B cell (primary cell): ENCODE data around the gene SMYD2. TPM values are rescaled to one million over a fixed set of nuclear protein-coding genes. Genes with fewer than 3 reads are reported as not detected.

ENCODE experiments used
- ATAC-seq: fragments of 200-7000 bp; cut with Tn5 transposase; one replicate; pipeline ENCODE4 v1.10.0; 2021; ENCODE audit warnings: low read depth, mild to moderate bottlenecking, moderate number of reproducible peaks, moderate library complexity
- CTCF ChIA-PET: fragments of 350-600 bp; sonication (Branson Sonifier 250); formaldehyde crosslinking; loops from one replicate; lab custom pipeline; 2021; ENCODE audit warnings: antibody characterized with exemption, inconsistent platforms; lab: Charles Lee
- POLR2A ChIA-PET: fragments of 350-600 bp; sonication (Branson Sonifier 250); formaldehyde crosslinking; loops from one replicate; lab custom pipeline; 2021; ENCODE audit warnings: antibody characterized with exemption; lab: Charles Lee
- DNase-seq: peaks from one replicate; pipeline ENCODE4 v3.0.0; 2013
- H2AFZ ChIP-seq: 2 replicates; pipeline ENCODE4 v1.6.1; 2012; ENCODE audit warnings: mild to moderate bottlenecking, low read depth, low read length; ENCODE audit not compliant: insufficient read depth, poor library complexity, severe bottlenecking
- H3K27ac ChIP-seq, 2 donors: 1 replicate in 1 of 2; 2 replicates in 1 of 2; pipeline ENCODE4 v1.5.1; 2012 to 2013; ENCODE audit warnings: low read length in 2 of 2, mild to moderate bottlenecking in 2 of 2, moderate library complexity in 1 of 2
- H3K27me3 ChIP-seq, 4 experiments: fragments of 200-600 bp in 1 of 4; sonication (generic) in 1 of 4; replicated peaks in 1 of 4; 1 replicate in 2 of 4; 2 replicates in 2 of 4; pipeline versions ENCODE4 v1.6.1 to v1.7.0; 2013 to 2016; ENCODE audit warnings: low read length in 3 of 4, mild to moderate bottlenecking in 2 of 4, mixed read lengths in 1 of 4, moderate library complexity in 1 of 4; ENCODE audit not compliant: insufficient read depth in 4 of 4, control insufficient read depth in 3 of 4; ENCODE audit errors: control extremely low read depth in 1 of 4
- H3K36me3 ChIP-seq, 2 experiments: replicated peaks in 1 of 2; 1 replicate in 1 of 2; 2 replicates in 1 of 2; pipeline versions ENCODE4 v1.6.1 to v1.7.1; 2013; ENCODE audit warnings: low read length in 1 of 2; ENCODE audit not compliant: insufficient read depth in 2 of 2, control insufficient read depth in 1 of 2; ENCODE audit errors: control extremely low read depth in 1 of 2, extremely low read depth in 1 of 2
- H3K4me1 ChIP-seq, 2 donors: fragments of 200-600 bp in 1 of 2; sonication (generic) in 1 of 2; 1 replicate in 1 of 2; 2 replicates in 1 of 2; pipeline versions ENCODE4 v1.5.1 to v1.6.1; 2013 to 2017; ENCODE audit warnings: low read length in 2 of 2; ENCODE audit not compliant: control insufficient read depth in 2 of 2, insufficient read depth in 2 of 2
- H3K4me2 ChIP-seq: replicated peaks from 2 replicates; pipeline ENCODE3; 2012; ENCODE audit warnings: mild to moderate bottlenecking, low read depth, low read length; ENCODE audit not compliant: poor library complexity, severe bottlenecking
- H3K4me3 ChIP-seq, 5 experiments: fragments of 200-600 bp in 1 of 5; sonication (generic) in 1 of 5; 1 replicate in 3 of 5; 2 replicates in 2 of 5; pipeline versions ENCODE4 v1.5.1 to v1.7.0; 2011 to 2016; ENCODE audit warnings: low read length in 4 of 5, mild to moderate bottlenecking in 4 of 5, low read depth in 2 of 5, control low read depth in 1 of 5, moderate library complexity in 1 of 5; ENCODE audit not compliant: insufficient read depth in 1 of 5; ENCODE audit errors: control extremely low read depth in 1 of 5, extremely low read depth in 1 of 5
- H3K79me2 ChIP-seq: fragments of 200-600 bp; sonication (generic); one replicate; pipeline ENCODE4 v1.6.0; 2016; ENCODE audit warnings: low read length; ENCODE audit not compliant: control insufficient read depth, insufficient read depth
- H3K9ac ChIP-seq: fragments of 200-600 bp; sonication (generic); 2 replicates; pipeline ENCODE4 v1.6.1; 2017; ENCODE audit warnings: mild to moderate bottlenecking, low read length, moderate library complexity
- H3K9me3 ChIP-seq, 3 donors: one replicate each; pipeline versions ENCODE4 v1.6.1 to v1.7.1; 2013; ENCODE audit warnings: low read length in 2 of 3; ENCODE audit not compliant: control insufficient read depth in 2 of 3, insufficient read depth in 1 of 3; ENCODE audit errors: control extremely low read depth in 1 of 3
- H4K20me1 ChIP-seq: 2 replicates; pipeline ENCODE4 v1.6.0; 2012; ENCODE audit warnings: mild to moderate bottlenecking, low read length; ENCODE audit not compliant: insufficient read depth, control insufficient read depth, poor library complexity, severe bottlenecking
- H3K27ac Mint-ChIP-seq: one replicate; pipeline ENCODE4 v1.8.0; 2021; ENCODE audit warnings: mixed read lengths
- H3K27me3 Mint-ChIP-seq: one replicate; pipeline ENCODE4 v1.8.0; 2021; ENCODE audit warnings: mixed read lengths
- H3K4me1 Mint-ChIP-seq: one replicate; pipeline ENCODE4 v1.8.0; 2021; ENCODE audit warnings: mixed read lengths
- H3K4me3 Mint-ChIP-seq: one replicate; pipeline ENCODE4 v1.8.0; 2021; ENCODE audit warnings: mixed read lengths
- H3K9me3 Mint-ChIP-seq: one replicate; pipeline ENCODE4 v1.8.0; 2022; ENCODE audit warnings: mixed read lengths; ENCODE audit not compliant: insufficient read depth
- EZH2 ChIP-seq: IDR thresholded peaks from 2 replicates; pipeline ENCODE4 v1.6.1; 2012; ENCODE audit warnings: borderline replicate concordance, low read depth, mild to moderate bottlenecking, moderate library complexity, low read length; ENCODE audit not compliant: insufficient read depth, poor library complexity, severe bottlenecking
- WGBS: methylation state at CpG from one replicate; pipeline ENCODE4 v1.1.5; 2013; ENCODE audit warnings: missing lambda C conversion rate; ENCODE audit not compliant: insufficient coverage; 5-methylcytosine and 5-hydroxymethylcytosine counted together
- intact Hi-C: fragments of 100-400 bp; cut with micrococcal nuclease; formaldehyde crosslinking; loops from one replicate; pipeline ENCODE4 v1.10.0; 2022
- polyA plus RNA-seq: library from polyadenylated mRNA; depleted of rRNA; stranded (reverse); fragments of >200 nt; gene quantifications from 2 replicates; pipeline ENCODE4 v1.2.3, GENCODE V29; 2012
- total RNA-seq, 2 donors: library from RNA; stranded (reverse); fragments of 120-200 nt in 1 of 2; gene quantifications; 1 replicate in 1 of 2; 2 replicates in 1 of 2; pipeline versions ENCODE4 v1.2.3 to v1.2.4, GENCODE V29; 2013 to 2022
- TF ChIP-seq, protein P1 (sequence below): fragments of 200-600 bp; IDR thresholded peaks from one replicate; pipeline ENCODE4 v1.8.0; 2022; ENCODE audit warnings: antibody characterized with exemption, mild to moderate bottlenecking

The SMYD2 gene
- total and polyA plus RNA-seq, 2 donors (not counting 1 experiment from before 2014, with no cell fraction given), result 21.2 to 29.1 TPM

DNA sequence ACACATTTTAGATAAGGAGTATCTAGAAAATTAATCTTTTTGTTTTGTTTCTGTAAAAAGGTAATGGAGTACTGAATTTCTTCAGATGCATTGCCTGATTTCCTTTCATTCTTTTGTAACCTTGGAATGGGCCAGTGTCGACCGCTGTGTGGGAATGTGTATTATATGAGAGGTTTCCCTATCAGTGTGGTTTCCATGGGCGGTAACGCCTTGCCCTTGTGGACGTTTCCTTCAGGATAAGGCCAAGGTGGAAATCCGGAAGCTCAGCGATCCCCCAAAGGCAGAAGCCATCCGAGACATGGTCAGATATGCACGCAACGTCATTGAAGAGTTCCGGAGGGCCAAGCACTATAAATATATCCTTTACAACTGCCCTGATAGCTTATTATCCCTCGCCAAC lies 49.8 kb downstream of the SMYD2 start:
- WGBS, result 95% methylated on average over 4 of the region's 12 CpGs
- no peaks in the 10 kb centered on the region for H3K79me2 ChIP-seq
- Mint-ChIP-seq H3K4me3 (no peak overlapping the region), H3K9me3 (no peaks in the 10 kb centered on the region), H3K27me3 (no peaks in the 10 kb centered on the region), H3K4me1 (peaks cover 13% of the 10 kb centered on the region), H3K27ac (no peak overlapping the region)
- TF ChIP-seq, protein P1, sequence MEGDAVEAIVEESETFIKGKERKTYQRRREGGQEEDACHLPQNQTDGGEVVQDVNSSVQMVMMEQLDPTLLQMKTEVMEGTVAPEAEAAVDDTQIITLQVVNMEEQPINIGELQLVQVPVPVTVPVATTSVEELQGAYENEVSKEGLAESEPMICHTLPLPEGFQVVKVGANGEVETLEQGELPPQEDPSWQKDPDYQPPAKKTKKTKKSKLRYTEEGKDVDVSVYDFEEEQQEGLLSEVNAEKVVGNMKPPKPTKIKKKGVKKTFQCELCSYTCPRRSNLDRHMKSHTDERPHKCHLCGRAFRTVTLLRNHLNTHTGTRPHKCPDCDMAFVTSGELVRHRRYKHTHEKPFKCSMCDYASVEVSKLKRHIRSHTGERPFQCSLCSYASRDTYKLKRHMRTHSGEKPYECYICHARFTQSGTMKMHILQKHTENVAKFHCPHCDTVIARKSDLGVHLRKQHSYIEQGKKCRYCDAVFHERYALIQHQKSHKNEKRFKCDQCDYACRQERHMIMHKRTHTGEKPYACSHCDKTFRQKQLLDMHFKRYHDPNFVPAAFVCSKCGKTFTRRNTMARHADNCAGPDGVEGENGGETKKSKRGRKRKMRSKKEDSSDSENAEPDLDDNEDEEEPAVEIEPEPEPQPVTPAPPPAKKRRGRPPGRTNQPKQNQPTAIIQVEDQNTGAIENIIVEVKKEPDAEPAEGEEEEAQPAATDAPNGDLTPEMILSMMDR, result no peak
- TF ChIP-seq EZH2, result no peak
- H3K9ac ChIP-seq, result no peak overlapping the region
- H3K36me3 ChIP-seq, result peaks cover 0 to 17% of the 10 kb centered on the region in 2 experiments
- POLR2A ChIA-PET, result no interaction called here
- DNase-seq (no peak), ATAC-seq (no peak)
- no peak overlapping the region for H2AFZ ChIP-seq
- no peaks in the 10 kb centered on the region for H3K9me3 ChIP-seq
- no peak overlapping the region for H3K27ac ChIP-seq
- H3K4me1 ChIP-seq, result no peaks in the 10 kb centered on the region
- H4K20me1 ChIP-seq, result no peaks in the 10 kb centered on the region
- H3K4me2 ChIP-seq, result no peak overlapping the region
- no peak overlapping the region for H3K4me3 ChIP-seq
- no peaks in the 10 kb centered on the region for H3K27me3 ChIP-seq
- intact Hi-C loops, result loop anchor here (5.0 kb wide), 2 partner anchors 297 to 1197 kb away; no protein-coding TSS in a partner anchor
- CTCF ChIA-PET, result interaction anchor here (1.1 to 11.7 kb wide), 17 partner anchors 9 to 296 kb away, joined by 3 to 643 read pairs (median 8); no protein-coding TSS in a partner anchor

GRCh38 chr1:214331180-214331579 lies 50.2 kb downstream of the SMYD2 start:
- Histone ChIP-seq H3K9ac (no peak overlapping the region), H3K27ac (no peak overlapping the region), H3K4me2 (no peak overlapping the region), H3K4me3 (no peak overlapping the region), H3K27me3 (no peaks in the 10 kb centered on the region), H3K4me1 (no peaks in the 10 kb centered on the region), H4K20me1 (no peaks in the 10 kb centered on the region), H3K9me3 (no peaks in the 10 kb centered on the region), H3K36me3 (peaks cover 0 to 17% of the 10 kb centered on the region in 2 experiments), H2AFZ (no peak overlapping the region), H3K79me2 (no peaks in the 10 kb centered on the region)
- ATAC-seq, result no peak
- no peak for TF ChIP-seq EZH2
- TF ChIP-seq, protein P1, result no peak
- H3K4me1 Mint-ChIP-seq, result peaks cover 12% of the 10 kb centered on the region
- H3K27me3 Mint-ChIP-seq, result no peaks in the 10 kb centered on the region
- CTCF ChIA-PET, result interaction anchor here (1.0 to 11.7 kb wide), 26 partner anchors 9 to 1089 kb away, joined by 3 to 643 read pairs (median 6); partner anchors contain the start of gene CENPF
- H3K4me3 Mint-ChIP-seq, result no peak overlapping the region
- 88% methylated on average over 1 of the region's 1 CpG for WGBS
- POLR2A ChIA-PET, result interaction anchor here (0.5 kb wide), 1 partner anchor 15 kb away, joined by 3 read pairs; no protein-coding TSS in a partner anchor
- no peaks in the 10 kb centered on the region for H3K9me3 Mint-ChIP-seq
- intact Hi-C loops, result loop anchor here (5.0 kb wide), 2 partner anchors 296 to 1196 kb away; no protein-coding TSS in a partner anchor
- H3K27ac Mint-ChIP-seq, result no peak overlapping the region
- DNase-seq, result no peak
